ENCODE data around the gene CNTN4. TPM values are rescaled to one million over a fixed set of nuclear protein-coding genes. Genes with fewer than 3 reads are reported as not detected.
A peak's percentile ranks its signal among the peaks of the same experiment; 100 is the strongest.

The CNTN4 gene
- total RNA-seq, 1 donor from 2014 or later = 37.5 TPM

DNA sequence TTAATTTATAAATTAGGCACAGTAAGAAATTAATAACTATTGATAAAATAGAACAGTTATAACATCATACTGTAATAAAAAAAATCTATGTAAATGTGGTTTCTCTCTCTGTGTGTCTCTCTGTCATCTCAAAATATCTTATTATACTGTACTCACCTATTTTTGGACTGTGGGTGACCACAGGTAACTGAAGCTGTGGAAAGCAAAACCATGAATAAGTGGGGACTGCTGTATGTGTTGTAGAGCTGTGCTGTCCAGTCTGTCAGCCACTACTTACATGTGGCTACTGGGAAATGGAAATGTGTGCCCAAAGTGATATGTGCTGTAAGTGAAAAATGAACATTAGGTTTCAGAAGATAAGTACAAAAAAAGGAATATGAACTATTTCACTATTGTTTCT, 145.5 kb downstream of the CNTN4 start:
- H3K27ac ChIP-seq = no peak overlapping the region
- TF ChIP-seq, protein P1, sequence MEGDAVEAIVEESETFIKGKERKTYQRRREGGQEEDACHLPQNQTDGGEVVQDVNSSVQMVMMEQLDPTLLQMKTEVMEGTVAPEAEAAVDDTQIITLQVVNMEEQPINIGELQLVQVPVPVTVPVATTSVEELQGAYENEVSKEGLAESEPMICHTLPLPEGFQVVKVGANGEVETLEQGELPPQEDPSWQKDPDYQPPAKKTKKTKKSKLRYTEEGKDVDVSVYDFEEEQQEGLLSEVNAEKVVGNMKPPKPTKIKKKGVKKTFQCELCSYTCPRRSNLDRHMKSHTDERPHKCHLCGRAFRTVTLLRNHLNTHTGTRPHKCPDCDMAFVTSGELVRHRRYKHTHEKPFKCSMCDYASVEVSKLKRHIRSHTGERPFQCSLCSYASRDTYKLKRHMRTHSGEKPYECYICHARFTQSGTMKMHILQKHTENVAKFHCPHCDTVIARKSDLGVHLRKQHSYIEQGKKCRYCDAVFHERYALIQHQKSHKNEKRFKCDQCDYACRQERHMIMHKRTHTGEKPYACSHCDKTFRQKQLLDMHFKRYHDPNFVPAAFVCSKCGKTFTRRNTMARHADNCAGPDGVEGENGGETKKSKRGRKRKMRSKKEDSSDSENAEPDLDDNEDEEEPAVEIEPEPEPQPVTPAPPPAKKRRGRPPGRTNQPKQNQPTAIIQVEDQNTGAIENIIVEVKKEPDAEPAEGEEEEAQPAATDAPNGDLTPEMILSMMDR (IDR thresholded peaks at IDR 0.05) = no peak
- no peaks in the 10 kb centered on the region for H3K36me3 ChIP-seq
- peaks cover 0 to 3% of the 10 kb centered on the region in 2 donors for H3K4me1 ChIP-seq
- no peak for DNase-seq (ENCODE audit: low spot score in 2 of 2)
- intact Hi-C loops (cut with DNase I) = no loop called here
- no peaks in the 10 kb centered on the region for H3K27me3 ChIP-seq
- H3K9me3 ChIP-seq = no peaks in the 10 kb centered on the region
- H3K4me3 ChIP-seq = no peak overlapping the region

DNA sequence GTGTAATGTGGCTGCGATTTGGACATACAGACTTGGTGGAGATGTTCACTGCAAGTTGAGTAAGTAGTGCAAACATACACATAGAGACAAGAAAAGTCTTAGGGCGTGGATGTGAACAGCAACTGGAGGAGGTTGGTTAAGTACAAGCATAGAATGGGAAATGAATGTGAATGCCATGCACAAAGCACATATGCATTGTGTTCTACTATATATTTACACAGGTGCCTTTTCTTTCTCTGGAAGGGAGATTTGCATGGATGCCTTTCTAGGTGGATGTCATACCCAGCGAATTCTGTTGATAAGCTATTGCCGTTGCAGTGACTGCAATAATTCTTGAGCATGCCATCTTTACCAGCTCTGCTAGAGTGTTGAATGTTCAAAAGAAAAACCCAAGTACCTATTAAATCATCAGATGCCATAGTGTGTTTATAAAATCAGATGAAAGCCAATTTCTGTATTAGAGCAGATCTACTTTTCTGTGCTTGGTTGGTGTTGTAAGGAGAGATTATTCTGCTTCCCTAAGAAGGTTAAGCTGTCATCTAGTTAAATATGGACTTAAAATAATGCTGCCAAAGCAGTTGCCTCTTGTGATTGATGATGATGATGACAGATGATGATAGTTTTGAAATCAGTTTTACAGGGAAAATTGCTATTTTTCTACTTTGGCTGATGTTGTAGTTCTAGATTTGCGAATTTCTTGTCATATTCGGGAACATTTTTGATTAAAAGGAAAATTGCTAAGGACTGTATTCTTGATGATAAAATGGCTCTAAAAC, 148.4 kb downstream of the CNTN4 start:
- no peaks in the 10 kb centered on the region for H3K9me3 ChIP-seq
- DNase-seq (ENCODE audit: low spot score in 2 of 2) = no peak
- H3K4me1 ChIP-seq = no peaks in the 10 kb centered on the region
- no peak overlapping the region for H3K27ac ChIP-seq
- no peaks in the 10 kb centered on the region for H3K27me3 ChIP-seq
- no peaks in the 10 kb centered on the region for H3K36me3 ChIP-seq
- no peak overlapping the region for H3K4me3 ChIP-seq
- TF ChIP-seq, protein P1 (IDR thresholded peaks at IDR 0.05) = no peak
- intact Hi-C loops (cut with DNase I) = no loop called here

- no peaks in the 10 kb centered on the region for H3K4me1 ChIP-seq
- no peak for DNase-seq (ENCODE audit: low spot score in 2 of 2)
- H3K9me3 ChIP-seq = no peaks in the 10 kb centered on the region
- H3K4me3 ChIP-seq = no peak overlapping the region
- H3K27me3 ChIP-seq = no peaks in the 10 kb centered on the region
- intact Hi-C loops (cut with DNase I) = no loop called here
- no peaks in the 10 kb centered on the region for H3K36me3 ChIP-seq
- H3K27ac ChIP-seq = no peak overlapping the region
- TF ChIP-seq, protein P1 (IDR thresholded peaks at IDR 0.05) = no peak
Observed at GRCh38 chr3:2247831-2248230, 149.2 kb downstream of the CNTN4 start.

GRCh38 chr3:2250783-2251182, 152.1 kb downstream of the CNTN4 start:
- intact Hi-C loops (cut with DNase I) = no loop called here
- Histone ChIP-seq H3K27ac (no peak overlapping the region), H3K4me3 (no peak overlapping the region), H3K36me3 (no peaks in the 10 kb centered on the region), H3K4me1 (no peaks in the 10 kb centered on the region), H3K9me3 (no peaks in the 10 kb centered on the region), H3K27me3 (no peaks in the 10 kb centered on the region)
- TF ChIP-seq, protein P1 (IDR thresholded peaks at IDR 0.05) = no peak
- DNase-seq (ENCODE audit: low spot score in 2 of 2) = no peak

GRCh38 chr3:2261747-2262146, 163.1 kb downstream of the CNTN4 start:
- intact Hi-C loops (cut with DNase I) = no loop called here
- no peaks in the 10 kb centered on the region for H3K4me1 ChIP-seq
- no peak overlapping the region for H3K27ac ChIP-seq
- DNase-seq (ENCODE audit: low spot score in 2 of 2) = no peak
- H3K27me3 ChIP-seq = no peaks in the 10 kb centered on the region
- TF ChIP-seq, protein P1 (IDR thresholded peaks at IDR 0.05) = no peak
- no peaks in the 10 kb centered on the region for H3K36me3 ChIP-seq
- H3K9me3 ChIP-seq = no peaks in the 10 kb centered on the region
- peak overlapping the region in 1 of 2 donors; percentile 47 for H3K4me3 ChIP-seq
